NB4 (cell line): Measurements from ENCODE around the gene CHST1.

Source experiments
- MYC ChIP-seq: IDR thresholded peaks from 2 replicates; pipeline ENCODE4 v1.6.1; 2011; ENCODE audit warnings: low read depth, low read length
- TF ChIP-seq, protein P1 (sequence below): IDR thresholded peaks from one replicate; pipeline ENCODE4 v1.5.1; 2012; ENCODE audit warnings: low read depth, low read length

DNA sequence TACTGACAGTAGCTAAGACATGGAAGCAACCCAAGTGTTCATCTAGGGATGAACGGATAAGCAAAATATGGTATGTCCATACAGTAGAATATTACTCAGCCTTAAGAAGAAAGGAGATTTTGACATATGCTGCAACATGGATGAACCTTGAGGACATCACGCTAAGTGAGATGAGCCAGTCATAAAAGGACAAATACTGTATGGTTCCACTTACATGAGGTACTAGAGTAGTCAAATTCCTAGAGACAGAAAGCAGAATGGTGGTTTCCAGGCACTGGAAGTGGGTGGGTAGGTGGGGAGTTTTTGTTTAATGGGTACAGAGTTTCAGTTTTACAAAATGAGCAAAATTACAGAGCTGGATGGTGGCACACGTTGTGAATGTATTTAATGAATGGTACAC is 18.1 kb downstream of the CHST1 start:
- TF ChIP-seq, protein P1, sequence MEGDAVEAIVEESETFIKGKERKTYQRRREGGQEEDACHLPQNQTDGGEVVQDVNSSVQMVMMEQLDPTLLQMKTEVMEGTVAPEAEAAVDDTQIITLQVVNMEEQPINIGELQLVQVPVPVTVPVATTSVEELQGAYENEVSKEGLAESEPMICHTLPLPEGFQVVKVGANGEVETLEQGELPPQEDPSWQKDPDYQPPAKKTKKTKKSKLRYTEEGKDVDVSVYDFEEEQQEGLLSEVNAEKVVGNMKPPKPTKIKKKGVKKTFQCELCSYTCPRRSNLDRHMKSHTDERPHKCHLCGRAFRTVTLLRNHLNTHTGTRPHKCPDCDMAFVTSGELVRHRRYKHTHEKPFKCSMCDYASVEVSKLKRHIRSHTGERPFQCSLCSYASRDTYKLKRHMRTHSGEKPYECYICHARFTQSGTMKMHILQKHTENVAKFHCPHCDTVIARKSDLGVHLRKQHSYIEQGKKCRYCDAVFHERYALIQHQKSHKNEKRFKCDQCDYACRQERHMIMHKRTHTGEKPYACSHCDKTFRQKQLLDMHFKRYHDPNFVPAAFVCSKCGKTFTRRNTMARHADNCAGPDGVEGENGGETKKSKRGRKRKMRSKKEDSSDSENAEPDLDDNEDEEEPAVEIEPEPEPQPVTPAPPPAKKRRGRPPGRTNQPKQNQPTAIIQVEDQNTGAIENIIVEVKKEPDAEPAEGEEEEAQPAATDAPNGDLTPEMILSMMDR, result no peak
- TF ChIP-seq MYC, result no peak
